SIG-M5 (cell line): ENCODE measurements around the gene IDUA.

Experiments used
- DNase-seq: peaks from one replicate; lab custom pipeline; 2025; lab: John Stamatoyannopoulos, UW

IDUA gene

GRCh38 chr4:1031956-1032795 lies 45.3 kb downstream of the IDUA start:
- DNase-seq = no peak

- no peak for DNase-seq
These were observed 46.0 kb downstream of the IDUA start for GRCh38 chr4:1032861-1033260.

GRCh38 chr4:1033840-1034551 lies 47.2 kb downstream of the IDUA start:
- no peak for DNase-seq

DNA sequence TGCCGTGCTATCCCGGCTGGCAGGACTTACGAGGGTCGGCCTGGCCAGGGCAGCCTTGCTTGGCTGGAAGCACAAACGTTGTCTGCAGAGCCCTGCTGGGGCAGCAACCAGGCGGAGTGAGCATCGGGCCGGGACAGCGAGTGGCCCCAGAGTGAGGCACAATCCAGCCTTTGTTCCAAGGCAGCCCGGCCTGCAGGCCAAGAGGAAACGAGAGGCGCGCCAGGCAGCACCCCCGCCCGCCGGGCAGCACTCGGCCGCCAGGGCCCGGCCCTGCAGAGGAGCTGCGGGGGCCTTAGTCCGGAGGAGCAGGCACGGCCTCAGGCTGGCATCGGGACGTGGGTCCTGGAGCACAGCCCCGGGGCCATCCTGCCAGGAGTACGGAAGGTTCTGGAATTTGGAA lies 48.7 kb downstream of the IDUA start:
- DNase-seq = no peak

GRCh38 chr4:1036095-1036494 lies 49.3 kb downstream of the IDUA start:
- DNase-seq = no peak

GRCh38 chr4:1036976-1037810 lies 50.3 kb downstream of the IDUA start:
- no peak for DNase-seq

DNA sequence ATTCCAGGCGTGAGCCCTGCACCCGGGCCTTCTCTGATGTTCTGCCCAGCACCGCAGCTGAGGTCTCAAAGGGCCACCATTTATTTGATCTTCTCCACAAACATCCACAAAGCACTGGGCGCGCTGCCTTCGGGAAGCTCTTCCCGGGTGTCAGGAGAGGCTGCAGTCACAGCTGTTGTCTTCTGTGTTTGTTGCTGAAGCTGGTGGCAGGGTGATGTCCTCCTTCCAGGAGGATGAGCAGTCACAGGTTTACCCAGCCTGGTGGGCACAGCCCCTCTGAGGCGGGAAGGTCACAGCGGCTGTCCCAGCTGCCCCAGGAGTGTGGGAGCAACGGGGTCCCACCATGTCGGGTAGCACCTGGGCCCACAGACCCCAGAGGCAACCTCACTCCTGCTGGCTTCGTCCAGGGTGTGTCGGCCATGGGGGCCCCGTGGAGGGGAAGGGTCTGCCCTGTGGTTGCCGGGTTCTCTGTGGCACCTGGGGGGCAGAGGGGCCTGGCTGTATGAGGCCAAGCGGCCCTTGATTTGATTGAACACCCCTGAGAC lies 52.2 kb downstream of the IDUA start:
- no peak for DNase-seq

DNA sequence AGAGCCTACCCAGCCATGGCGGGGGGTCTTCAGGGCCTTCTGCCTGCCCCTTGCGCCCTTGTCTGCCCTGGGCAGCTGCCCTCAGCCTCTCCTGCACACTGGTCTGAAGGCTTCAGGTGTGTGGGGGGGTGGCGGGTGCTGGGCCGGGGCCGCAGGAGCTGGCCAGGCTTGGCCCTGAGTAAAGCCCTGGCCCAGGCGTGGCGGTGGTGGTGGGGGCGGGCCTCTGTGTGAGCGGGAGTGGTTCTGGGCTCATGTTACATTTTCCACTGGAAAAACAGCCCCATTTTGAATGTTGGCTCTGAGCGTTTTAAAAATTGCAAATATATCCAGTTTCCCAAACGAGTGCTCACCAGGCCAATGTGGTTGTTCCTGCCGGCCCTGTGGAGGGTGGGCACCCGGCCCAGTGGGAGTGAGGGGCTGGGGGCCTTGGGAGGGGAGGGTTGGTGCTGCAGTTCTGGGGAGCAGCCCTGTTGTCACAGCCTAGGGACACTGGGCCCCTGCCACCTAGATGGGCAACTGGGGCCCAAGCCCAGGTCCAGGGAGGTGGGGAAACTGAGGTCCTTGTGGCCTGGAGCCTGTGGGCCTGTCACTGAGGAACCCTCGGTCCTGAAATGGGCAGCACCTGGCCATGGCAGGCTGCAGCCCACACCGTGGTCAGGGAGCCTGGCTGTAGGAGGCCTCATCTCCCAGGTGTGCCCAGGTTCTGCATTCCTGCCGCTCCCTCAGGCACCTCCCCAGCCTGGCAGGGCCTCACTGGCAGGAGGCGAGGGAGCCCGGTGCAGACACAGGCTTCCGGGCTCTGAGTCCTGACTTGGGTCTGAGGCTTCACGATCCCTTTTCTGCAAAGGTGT lies 52.9 kb downstream of the IDUA start:
- DNase-seq = no peak

DNA sequence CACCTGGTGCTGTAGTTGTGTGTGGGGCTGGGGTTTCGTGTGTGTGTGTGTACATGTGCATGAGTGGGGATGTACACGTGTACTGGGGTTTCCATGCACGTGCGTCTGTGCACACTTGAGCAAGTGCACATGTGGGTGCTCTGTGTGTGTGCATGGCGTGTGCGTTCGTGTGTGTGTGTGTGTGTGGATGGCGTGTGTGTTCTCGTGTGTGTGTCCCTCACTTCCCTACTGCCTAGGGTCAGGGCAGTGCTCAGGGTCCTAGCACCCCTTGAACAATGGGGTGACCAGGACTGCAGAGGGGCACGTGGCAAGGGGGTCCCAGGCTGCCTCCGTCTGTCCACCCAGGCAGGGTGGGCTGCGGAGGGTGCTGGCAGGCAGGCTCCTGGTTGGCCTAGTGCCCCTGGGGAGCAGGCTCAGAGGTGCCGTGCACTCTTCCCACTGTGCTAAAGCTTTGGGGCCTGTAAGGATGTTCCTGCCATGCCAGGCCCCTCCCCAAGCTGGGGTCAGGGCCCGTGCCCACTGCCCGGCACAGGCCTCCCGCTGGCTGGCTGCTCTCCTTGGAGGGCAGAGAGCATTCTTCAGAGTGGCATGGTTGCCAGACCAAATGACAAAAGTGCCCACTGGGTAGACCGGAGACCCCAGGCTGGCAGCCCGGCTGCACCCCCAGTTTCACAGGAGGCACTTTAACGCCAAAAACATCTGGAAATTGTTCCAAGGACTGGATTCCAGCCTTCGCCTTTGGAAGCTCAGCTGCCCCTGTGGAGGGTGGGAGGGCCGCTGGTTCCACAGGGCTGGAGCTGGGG lies 53.7 kb downstream of the IDUA start:
- no peak for DNase-seq

GRCh38 chr4:1041147-1041935 lies 54.5 kb downstream of the IDUA start:
- no peak for DNase-seq

DNA sequence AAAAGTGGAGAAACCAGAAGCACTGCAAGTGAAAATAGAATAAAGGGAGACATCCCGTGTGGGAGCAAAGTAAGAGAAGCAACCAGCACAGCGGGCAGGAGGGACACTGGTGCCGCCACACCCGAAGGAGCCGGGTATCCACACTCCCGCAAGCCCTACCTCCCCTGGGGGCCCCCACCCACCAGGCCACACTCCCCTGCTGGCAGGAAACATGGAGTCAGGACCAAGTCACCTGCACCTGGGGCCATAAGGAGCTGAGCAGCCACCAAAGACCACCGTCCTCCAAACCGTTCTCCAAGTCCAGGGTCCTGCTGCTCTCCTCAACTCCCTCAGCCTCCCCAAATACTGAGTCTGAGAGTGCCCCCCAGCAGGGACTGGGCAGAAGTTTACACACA lies 55.1 kb downstream of the IDUA start:
- DNase-seq = no peak

DNA sequence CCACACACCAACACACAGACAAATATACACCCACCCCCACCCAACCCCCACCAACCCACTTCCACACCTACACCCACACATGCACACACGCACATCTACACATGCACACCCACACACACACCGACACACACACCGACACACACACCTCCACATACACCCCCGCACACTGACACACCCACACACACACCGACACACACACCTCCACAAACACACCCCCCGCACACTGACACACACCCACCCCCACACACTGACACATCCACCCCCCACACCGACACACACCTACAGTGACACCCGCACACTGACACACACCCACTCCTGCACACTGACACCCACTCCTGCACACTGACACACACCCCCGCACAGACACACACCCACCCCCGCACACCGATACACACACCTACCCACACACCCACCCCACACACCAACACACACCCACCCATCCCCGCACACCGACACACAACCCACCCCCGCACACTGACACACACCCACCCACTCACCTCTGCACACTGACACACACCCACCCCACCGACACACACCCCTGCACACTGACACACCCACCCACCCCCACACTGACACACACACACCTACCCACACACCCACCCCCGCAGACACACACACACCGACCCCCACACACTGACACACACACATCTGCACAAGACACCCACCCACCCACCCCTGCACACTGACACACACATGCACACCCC lies 55.7 kb downstream of the IDUA start:
- DNase-seq = no peak

GRCh38 chr4:1043162-1043561 lies 56.3 kb downstream of the IDUA start:
- DNase-seq = no peak

DNA sequence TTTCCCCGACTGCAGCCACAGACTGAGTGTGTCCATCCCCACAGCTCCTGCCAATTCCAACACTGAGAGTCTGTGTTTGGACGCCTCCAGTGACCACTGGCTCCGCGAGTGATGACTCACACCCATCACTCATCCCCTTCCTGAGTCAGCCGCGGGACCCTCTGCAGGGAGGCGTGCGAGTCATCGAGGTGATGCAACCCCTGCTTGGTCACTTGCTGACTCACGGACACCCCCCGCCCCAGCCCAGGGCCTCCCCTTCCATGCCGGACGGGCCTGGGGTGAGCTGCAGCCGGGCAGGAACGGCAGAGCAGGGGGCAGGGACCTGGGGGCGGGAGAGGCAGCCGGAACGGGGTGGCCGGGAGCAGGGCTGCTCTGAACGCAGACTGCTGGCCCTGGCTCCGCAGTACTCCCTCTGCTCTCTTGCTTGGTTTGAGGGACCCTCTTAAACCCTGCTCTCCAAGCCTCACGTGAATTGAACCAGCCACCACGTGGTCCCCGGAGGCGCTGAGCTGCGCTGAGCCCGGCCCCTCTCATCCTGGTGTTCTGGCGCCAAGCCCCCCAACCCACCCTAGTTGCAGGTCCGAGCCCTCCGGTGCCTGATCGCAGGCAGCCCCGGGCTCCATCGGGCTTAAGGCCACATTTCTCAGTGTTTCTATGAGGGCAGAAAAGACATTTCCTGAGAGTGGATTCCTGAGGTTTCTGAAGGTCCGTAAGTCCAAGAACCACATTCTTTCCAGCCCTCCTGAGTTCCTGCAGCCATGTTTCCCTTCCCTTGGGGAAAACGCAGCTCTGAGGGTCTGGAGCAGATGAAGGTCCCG lies 57.0 kb downstream of the IDUA start:
- DNase-seq = no peak

GRCh38 chr4:1044469-1045192 lies 57.8 kb downstream of the IDUA start:
- no peak for DNase-seq

- DNase-seq = no peak
These were observed 58.4 kb downstream of the IDUA start for GRCh38 chr4:1045193-1045594.

DNA sequence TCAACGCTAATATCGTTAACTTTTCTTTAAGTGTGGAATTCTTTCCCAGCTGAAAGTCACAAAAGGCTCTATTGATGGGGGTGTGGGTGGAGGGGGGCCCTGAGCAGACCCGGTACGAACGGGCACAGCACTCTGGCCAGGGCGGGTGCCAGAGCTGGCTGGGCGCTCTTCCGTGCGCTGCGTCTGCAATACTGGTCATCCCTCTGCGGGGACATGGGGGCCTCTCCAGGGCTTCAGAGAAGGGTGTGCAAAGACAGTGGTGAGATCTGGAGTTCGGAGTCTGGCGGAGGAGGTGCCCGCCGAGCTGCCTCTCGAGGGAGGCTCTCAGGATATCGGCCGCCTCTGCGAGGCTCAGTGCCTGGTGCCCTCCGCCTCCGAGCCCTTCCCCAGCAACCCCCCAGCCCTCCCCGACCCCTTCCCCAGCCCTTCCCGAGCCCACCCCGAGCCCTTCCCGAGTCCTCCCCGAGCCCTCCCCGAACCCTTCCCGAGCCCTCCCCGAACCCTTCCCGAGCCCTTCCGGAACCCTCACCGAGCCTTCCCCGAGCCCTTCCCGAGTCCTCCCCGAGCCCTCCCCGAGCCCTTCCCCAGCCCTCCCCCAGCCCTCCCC lies 58.9 kb downstream of the IDUA start:
- DNase-seq = no peak
